Stimulated activated CD4-positive, alpha-beta T cell treated with anti-CD3 and anti-CD28 coated beads, Interleukin-12 subunit alpha, Interleukin-12 subunit beta, amount 100 ng/mL, for 4 hours (primary cell): ENCODE measurements around the gene BNC1.
"Not testable (repeated sequence)": the region's sequence is repeated elsewhere in the genome, so short reads cannot be mapped to it uniquely, and the experiment has no call there.

ENCODE experiments used
- DNase-seq: peaks from one replicate; pipeline ENCODE4 v3.0.0-alpha.2; 2020

BNC1 gene

DNA sequence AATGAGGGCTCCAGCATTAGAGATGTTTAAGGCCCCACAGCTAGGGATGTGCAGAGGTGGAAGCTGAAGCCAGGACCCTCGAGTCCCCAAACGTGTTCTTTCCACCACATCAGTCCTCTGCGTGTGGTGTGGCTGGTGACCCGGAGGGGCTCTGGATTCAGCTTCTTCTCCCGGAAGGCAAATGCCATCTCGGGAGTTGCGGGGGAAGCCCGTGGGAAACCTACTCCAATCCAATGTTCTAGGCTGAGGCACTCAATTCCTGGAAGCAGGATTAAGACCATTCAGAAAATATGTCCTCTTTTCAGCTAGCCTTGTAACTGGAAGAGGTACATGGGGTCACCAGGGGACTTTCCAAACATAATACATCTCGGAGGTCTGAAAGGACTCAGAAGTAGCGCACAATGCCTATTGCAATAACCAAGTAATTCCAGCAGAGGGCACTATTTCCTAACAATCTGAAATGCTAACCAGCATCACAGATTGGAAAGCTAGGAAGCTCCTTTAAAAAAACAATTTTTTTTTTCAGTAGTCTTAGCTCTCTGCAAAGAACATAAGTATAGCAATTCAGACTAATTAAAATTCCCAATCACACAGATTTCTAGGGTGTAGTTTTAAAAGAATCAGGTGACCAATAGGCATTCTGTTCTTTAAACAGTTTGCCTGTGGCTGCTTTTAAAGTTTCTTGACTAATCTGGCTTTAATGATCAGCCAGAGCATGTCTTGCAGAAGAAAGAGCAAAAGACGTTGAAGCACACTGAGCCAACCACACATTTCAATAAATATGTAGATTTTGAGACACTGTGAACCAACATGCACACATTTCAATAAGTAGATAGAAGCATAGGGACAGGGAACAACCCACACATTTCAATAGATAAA is 36.1 kb downstream of the BNC1 start:
- DNase-seq: no peak

DNA sequence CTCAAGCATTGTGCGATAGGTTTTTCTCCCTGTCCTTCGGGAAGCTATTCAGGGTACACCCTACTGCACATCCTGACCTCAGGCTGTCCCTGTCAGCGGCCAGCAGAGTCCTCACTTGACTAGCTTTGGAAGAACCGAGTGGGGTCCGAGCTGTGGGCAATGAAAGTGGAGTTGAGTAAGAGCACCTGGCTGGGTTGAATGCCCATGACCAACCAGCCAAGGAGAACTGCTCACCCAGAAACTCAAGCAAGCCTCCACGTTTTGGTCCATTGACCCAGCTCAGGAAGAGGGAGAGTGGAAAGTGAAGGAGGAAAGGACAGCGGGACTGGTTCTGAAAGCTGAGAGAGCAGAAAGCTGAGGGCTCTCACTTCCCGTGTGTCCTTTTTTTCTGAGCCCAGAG is 40.8 kb downstream of the BNC1 start:
- DNase-seq: no peak

DNA sequence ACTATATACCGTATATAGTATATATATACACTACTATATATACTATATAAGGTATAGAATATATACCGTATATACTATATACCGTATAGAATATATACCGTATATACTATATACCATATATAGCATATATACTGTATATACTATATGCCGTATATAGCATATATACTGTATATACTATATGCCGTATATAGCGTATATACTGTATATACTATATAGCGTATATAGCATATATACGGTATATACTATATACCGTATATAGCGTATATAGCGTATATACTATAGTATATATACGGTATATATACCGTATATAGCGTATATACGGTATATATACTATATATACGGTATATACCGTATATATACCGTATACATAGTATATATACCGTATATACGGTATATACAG is 54.2 kb downstream of the BNC1 start:
- DNase-seq: no peak

DNA sequence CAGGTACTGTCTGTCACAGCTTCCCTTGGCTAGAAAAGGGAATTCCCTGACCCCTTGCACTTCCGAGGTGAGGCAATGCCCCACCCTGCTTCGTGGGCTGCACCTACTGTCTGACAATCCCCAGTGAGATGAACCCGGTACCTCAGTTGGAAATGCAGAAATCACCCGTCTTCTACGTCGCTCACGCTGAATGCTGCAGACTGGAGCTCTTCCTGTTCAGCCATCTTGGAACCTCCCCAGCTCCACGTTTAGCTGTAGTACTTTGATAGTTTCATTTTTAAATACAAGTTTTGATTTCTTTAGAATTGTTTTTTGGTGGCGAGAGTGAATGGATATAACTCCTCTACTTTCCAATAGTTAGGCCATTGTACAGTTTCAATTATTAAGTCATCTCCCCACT is 59.0 kb downstream of the BNC1 start:
- DNase-seq: no peak

DNA sequence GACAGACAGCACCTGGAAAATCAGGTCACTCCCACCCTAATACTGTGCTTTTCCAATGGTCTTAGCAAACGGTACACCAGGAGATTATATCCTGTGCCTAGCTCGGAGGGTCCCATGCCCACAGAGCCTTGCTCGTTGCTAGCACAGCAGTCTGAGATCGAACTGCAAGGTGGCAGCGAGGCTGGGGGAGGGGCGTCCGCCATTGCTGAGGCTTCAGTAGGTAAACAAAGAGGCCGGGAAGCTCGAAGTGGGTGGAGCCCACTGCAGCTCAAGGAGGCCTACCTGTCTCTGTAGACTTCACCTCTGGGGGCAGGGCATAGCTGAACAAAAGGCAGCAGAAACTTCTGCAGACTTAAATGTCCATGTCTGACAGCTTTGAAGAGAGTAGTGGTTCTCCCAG is 62.7 kb downstream of the BNC1 start:
- DNase-seq: not testable (repeated sequence)

DNA sequence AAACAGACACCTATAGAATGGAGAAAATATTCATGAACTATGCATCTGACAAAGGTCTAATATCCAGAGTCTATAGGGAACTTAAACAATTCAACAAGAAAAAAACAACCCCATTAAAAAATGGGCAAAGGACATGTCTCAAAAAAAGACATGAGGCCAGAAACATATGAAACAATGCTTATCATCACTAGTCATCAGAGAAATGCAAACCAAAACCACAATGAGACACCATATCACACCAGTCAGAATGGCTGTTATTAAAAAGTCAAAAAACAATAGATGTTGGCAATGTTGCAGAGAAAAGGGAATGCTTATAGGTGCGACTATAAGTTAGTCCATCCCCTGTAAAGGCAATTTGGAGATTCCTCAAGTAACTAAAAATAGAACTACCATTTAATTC is 65.4 kb downstream of the BNC1 start:
- DNase-seq: no peak

DNA sequence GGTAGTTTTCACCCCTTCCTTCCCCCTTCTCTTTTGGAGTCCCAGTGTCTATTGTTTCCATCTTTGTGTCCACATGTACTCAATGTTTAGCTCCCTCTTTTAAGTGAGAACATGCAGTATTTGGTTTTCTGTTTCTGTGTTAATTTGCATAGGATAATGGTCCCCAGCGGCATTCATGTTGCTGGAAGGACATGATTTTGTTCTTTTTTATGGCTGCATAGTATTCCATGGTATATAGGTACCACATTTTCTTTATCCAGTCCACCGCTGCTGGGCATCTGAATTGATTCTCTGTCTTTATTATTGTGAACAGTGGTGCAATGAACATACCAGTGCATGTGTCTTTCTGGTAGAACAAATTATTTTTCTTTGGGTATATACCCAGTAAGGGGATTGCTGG is 69.2 kb downstream of the BNC1 start:
- DNase-seq: no peak

DNA sequence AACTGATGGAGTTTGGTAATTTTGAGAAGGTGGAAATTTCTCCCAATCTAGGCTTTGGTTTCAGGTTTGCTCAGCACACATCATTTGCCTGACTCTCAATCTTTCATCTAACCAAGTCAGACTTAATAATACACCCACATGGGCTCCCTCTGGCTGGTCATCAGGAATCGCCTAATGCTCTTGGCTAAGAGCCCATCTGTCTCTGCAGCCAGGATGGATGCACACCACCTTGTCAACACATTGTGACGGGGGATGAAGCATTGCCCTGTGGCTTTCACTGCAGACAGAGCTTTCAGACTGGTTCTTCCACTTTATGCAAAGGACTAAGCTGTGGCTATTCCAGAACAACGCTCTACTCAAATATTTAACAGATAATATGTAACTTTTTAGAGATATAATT is 73.8 kb downstream of the BNC1 start:
- DNase-seq: no peak

DNA sequence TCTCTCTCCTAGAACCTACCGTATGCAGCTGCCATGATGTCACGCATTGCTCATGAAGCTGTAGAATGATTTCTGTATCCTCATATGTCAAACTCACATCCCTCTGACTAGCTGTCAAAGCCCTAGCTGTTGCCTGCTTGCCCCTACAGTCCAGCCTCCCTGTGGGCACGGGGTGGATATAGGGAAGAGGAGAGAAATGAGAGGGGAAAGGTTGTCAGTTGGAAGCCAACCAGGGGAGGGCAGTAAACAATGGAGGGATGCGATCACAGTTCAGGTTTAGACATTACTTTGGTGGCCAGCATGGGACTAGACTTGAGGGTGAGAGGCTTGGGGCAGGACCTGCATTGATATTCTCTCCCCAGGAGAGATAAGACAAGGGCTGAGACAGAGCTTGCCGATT is 75.1 kb downstream of the BNC1 start:
- no peak for DNase-seq

DNA sequence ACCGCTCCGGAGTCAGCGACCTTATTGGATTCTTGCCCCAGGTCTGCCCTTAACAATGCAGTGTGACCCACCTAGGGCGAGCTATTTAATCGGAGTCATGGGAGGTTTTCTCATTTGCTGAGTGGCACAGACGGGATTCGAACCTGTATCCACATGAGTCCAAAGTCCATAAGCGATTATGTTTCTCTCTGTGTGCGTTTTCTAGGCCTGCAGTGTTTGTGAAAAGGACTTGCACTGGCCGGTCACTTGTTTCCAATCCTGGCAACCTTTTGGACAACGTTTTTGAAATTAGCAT is 76.2 kb downstream of the BNC1 start:
- DNase-seq: no peak

DNA sequence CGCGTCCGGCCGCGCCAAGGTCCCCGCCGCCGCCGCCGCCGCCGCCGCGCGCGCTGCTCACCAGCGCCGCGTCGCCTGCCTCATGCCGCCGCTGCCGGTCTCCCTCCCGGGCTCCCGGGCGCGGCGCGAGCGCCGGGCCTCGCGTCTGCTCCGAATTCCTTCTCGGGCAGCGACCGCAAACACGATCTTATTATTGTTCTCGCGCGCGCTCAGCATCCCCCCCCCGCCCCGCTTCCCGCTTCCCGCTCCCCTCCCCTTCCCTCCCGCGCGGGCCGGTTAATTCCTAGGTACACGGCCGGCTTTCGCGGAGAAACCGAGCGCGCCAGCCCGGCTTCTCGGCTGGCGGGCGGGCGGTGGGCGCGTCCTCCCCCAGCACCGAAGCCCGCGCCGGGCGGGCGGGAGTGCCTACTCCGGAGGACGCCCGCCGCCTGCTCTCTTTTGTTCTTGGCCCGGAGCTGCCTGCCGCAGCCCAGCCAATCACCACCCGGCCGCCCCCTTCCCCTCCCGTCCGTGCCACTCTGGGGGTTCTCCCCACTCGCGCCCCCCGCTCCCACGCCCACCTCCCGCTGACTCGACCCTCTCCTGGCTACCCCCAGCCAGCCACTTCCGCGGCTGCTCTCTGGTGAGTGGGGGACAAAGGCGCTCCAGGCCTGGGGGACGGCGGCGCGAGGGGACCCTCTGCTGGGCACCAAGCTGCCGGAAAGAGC is 76.7 kb downstream of the BNC1 start, which contains the start of gene HDGFL3:
HDGFL3 (minus strand) TSS at position 164 of the 707 bp plus-strand sequence. CDS start 409 bp downstream, outside the sequence.
- peak; percentile 10 for DNase-seq

DNA sequence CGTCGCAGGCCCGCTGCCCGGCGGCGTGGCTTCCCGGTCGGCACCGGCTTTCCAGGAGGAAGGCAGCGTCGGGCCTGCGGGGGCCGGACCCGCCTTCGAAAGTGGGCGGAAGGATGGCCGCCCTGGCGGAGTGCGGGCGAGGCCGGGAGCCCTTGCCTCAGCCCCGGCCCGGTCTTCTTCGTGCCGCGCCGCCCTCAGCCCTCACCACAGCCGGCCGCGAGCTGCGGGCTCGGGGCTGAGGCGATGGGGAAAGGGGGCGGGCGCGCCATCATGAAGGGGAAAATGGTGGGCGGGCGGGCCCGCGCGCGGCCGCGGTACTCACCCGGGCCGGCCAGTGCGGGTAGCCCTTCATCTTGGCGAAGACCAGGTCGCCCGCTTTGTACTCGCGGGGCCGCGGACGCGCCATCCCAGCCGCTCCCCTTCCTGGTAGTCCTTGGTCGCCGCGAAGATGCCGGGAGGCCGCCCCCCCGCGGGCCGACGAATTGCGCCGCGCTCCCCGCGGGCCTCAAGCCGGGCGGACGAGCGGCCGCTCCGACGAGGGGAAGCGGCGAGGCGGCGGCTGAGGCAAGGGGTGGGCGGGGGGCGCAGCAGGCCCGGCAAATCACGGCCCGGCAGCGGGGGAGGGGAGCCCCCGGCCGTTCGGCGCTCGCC is 77.3 kb downstream of the BNC1 start:
- DNase-seq: peak; percentile 5

DNA sequence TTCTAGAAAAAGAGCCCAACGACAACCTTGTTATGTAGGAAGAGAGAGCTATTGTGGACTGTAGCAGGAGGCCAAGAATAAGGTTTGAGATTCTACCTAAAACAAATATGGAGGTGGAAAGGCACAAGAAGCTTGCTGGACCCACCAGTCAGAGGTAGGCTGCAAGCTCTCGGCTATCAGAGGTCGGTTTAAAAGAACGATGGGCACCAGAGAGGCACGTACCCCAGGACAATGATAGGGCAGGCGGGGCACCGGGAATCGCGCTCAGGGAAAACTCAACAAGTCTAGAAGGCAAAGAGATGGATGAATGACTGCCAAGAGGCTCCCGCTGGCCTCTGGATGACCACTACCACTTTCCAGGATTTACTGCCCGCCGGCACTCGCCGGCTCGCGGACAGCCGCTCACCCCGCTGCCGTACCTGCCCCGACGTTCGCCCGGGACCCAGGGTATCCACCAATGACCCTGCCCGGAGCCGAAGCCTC is 77.9 kb downstream of the BNC1 start:
- DNase-seq: no peak
